Small intestine (tissue), 7 donors: ENCODE results near the gene SPRYD3. TPM values are rescaled to one million over a fixed set of nuclear protein-coding genes. Genes with fewer than 3 reads are reported as not detected.
"Not testable (repeated sequence)": the region's sequence is repeated elsewhere in the genome, so short reads cannot be mapped to it uniquely, and the experiment has no call there.

Experiments
- DNase-seq, 2 donors: peaks; one replicate each; pipeline versions ENCODE4 v3.0.0 to v3.0.0-alpha.2; 2013
- FAIRE-seq: peaks from 2 replicates; lab custom pipeline; 2012; peaks lifted over from hg19 to GRCh38; lab: Jason Lieb, UNC
- H3K27ac ChIP-seq, 3 donors: one replicate each; pipeline ENCODE4 v1.5.1; 2013; ENCODE audit warnings: low read length in 2 of 3, mild to moderate bottlenecking in 2 of 3, control low read depth in 1 of 3, inconsistent platforms in 1 of 3, low read depth in 1 of 3, moderate library complexity in 1 of 3
- H3K27me3 ChIP-seq, 3 donors: one replicate each; pipeline ENCODE4 v1.6.1; 2013; ENCODE audit warnings: low read length in 3 of 3, inconsistent platforms in 1 of 3; ENCODE audit not compliant: control insufficient read depth in 3 of 3, insufficient read depth in 3 of 3
- H3K36me3 ChIP-seq, 3 donors: one replicate each; pipeline ENCODE4 v1.6.1; 2013; ENCODE audit warnings: low read length in 3 of 3, inconsistent platforms in 1 of 3, low read depth in 1 of 3, mild to moderate bottlenecking in 1 of 3, moderate library complexity in 1 of 3; ENCODE audit not compliant: control insufficient read depth in 3 of 3, insufficient read depth in 2 of 3
- H3K4me1 ChIP-seq, 3 donors: one replicate each; pipeline ENCODE4 v1.6.1; 2013; ENCODE audit warnings: low read length in 2 of 3, inconsistent platforms in 1 of 3, low read depth in 1 of 3, mild to moderate bottlenecking in 1 of 3, moderate library complexity in 1 of 3; ENCODE audit not compliant: control insufficient read depth in 3 of 3, insufficient read depth in 2 of 3
- H3K4me3 ChIP-seq, 3 donors: one replicate each; pipeline ENCODE4 v1.5.1; 2013; ENCODE audit warnings: low read length in 3 of 3, control low read depth in 1 of 3, inconsistent platforms in 1 of 3, low read depth in 1 of 3, mild to moderate bottlenecking in 1 of 3, moderate library complexity in 1 of 3
- H3K9me3 ChIP-seq, 2 donors: one replicate each; pipeline ENCODE4 v1.6.1; 2013; ENCODE audit warnings: low read depth in 1 of 2, low read length in 1 of 2; ENCODE audit not compliant: control insufficient read depth in 2 of 2, insufficient read depth in 1 of 2
- WGBS, 3 donors: extraction: QIAGEN DNeasy Blood & Tissue Kit; methylation state at CpG; one replicate each; pipeline ENCODE4 v1.1.7; 2013; 5-methylcytosine and 5-hydroxymethylcytosine counted together
- polyA plus RNA-seq, 4 donors: library from polyadenylated mRNA; stranded (reverse) in 3 of 4; unstranded in 1 of 4; fragments of 200-250 nt in 3 of 4; fragments of 120-200 nt in 1 of 4; gene quantifications; one replicate each; pipeline versions ENCODE4 v1.2.1 to v1.2.3, GENCODE V29; 2013
- donor health status: healthy with polysubstance abuse.
- donor health status: control.
- donor health status: control.
- donor health status: Bipolar disorder and iron deficiency.
- donor health status: healthy.

The SPRYD3 gene
- polyA plus RNA-seq, 4 donors: 19.7 to 37.6 (median 22.9) TPM

DNA sequence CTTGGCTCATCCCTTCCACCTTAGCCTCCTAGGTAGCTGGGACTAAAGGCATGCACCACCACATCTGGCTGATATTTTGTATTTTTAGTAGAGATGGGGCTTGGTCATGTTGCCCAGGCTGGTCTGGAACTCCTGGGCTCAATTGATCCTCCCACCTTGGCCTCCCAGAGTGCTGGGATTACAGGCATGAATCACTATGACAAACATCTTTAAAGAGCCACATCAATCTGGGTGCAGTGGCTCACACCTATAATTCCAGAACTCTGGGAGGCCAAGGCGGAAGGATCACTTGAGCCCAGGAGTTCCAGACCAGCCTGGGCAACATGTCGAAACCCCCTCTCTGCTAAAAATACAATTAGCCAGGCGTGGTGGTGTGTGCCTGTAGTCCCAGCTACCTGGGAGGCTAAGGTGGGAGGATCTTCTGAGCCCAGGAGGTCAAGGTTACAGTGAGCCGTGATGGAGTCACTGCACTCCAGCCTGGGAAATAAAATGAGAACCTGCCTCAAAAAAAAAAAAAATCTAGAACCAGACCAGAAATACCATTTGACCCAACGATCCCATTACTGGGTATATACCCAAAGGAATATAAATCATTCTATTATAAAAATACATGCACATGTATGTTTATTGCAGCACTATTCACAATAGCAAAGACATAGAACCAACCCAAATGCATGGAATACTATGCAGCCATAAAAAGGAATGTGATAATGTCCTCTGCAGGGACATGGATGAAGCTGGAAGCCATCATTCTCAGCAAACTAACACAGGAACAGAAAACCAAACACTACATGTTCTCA is 15.8 kb upstream of the SPRYD3 start:
- H3K36me3 ChIP-seq, H3K9me3 ChIP-seq, H3K4me3 ChIP-seq, DNase-seq, FAIRE-seq: not testable (repeated sequence)
- WGBS, 3 donors: 79 to 91% (median 83%) methylated on average over 5 of the region's 5 CpGs
- Histone ChIP-seq H3K27me3 (peaks cover 0 to 14% (median 0%) of the 10 kb centered on the region in 3 donors), H3K4me1 (peaks cover 0 to 38% (median 10%) of the 10 kb centered on the region in 3 donors), H3K27ac (peak overlapping the region in 2 of 3 donors; percentile 8 to 28)

DNA sequence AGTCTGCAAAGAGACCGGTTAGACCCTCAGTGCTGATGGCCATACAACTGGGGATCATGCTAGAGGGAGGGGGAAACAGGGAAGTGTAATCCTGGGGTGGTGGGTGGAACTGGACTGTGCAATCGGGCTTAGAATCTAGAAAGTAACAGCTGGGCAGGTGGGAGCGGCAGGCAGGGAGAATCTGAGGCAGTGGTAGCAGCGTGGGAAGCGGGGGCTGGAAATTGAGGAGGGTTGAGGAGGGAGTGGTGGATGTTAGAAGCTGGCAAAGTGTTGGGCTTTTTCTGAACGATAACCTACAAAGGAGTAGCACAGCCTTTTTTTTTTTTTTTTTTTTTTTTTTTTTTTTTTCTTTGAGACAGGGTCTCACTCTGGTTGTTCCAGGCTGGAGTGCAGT is 15.2 kb upstream of the SPRYD3 start:
- peaks cover 0 to 38% (median 10%) of the 10 kb centered on the region in 3 donors for H3K4me1 ChIP-seq
- no peak for FAIRE-seq
- H3K36me3 ChIP-seq: no peaks in the 10 kb centered on the region
- no peak overlapping the region for H3K4me3 ChIP-seq
- no peak for DNase-seq
- peaks cover 0 to 14% (median 0%) of the 10 kb centered on the region in 3 donors for H3K27me3 ChIP-seq
- peak overlapping the region in 2 of 3 donors; percentile 55 to 69 for H3K27ac ChIP-seq
- H3K9me3 ChIP-seq: no peaks in the 10 kb centered on the region
- WGBS, 3 donors: 75 to 77% (median 77%) methylated on average over 6 of the region's 6 CpGs

DNA sequence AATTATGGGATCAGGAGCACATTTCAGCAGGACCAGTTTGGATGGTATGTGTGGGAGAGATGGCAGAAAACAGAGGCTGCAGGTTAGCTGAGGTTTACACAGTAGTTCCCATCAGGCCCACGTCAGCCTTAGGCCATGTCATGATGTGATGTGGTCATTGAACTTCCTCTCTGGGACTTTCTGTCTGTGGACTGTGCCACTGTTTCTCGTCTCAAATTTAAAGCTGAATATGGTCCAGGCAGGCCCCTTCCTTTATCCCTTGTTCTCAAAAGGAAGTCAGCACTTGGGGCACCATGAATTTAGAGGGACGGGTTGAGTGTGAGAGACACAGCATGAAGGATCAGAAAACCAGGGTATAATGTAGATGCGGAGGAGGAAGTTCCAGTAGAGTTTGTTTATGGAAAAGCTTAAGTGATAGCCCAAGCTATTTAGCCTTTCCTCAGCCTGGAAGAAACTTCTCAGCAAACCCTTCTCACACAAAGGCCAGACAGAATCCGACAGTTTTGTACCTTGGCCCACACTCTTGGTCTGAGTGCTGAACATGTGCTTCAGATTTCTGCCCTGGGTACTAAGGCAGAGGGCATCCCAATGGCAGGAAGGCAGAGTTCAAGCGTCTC is 14.7 kb upstream of the SPRYD3 start:
- no peak overlapping the region for H3K4me3 ChIP-seq
- H3K27me3 ChIP-seq: peaks cover 0 to 14% (median 0%) of the 10 kb centered on the region in 3 donors
- DNase-seq: no peak
- FAIRE-seq: no peak
- WGBS, 3 donors: 52 to 71% (median 71%) methylated on average over 6 of the region's 6 CpGs
- H3K36me3 ChIP-seq: no peaks in the 10 kb centered on the region
- H3K9me3 ChIP-seq: no peaks in the 10 kb centered on the region
- H3K27ac ChIP-seq: peak overlapping the region in 2 of 3 donors; percentile 55 to 69
- peaks cover 0 to 33% (median 8%) of the 10 kb centered on the region in 3 donors for H3K4me1 ChIP-seq

DNA sequence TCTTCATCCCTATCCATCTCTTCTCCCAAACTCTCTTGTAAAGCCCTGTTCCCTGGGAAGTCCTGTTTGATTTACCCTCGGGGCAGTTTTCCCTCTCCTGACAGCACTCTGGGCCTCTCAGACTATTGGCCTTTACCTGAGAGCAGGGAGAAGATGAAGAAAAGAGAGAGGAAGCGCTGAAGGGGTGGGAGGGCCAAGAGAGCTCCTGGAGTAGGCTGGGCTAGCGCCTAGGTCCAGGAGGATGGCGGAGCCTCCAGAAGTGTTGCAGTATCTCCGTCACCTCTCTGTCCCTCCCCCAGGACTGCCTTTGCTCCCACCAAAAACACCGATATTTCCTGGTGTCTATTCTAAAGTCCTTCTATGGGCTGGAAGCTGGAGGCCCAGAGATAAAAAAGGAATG is 12.6 kb upstream of the SPRYD3 start:
- H3K9me3 ChIP-seq: no peaks in the 10 kb centered on the region
- no peak overlapping the region for H3K27ac ChIP-seq
- FAIRE-seq (no peak), DNase-seq (no peak)
- H3K36me3 ChIP-seq: no peaks in the 10 kb centered on the region
- peaks cover 0 to 4% (median 0%) of the 10 kb centered on the region in 3 donors for H3K27me3 ChIP-seq
- no peak overlapping the region for H3K4me3 ChIP-seq
- 70 to 84% (median 77%) methylated on average over 6 of the region's 6 CpGs for WGBS, 3 donors
- peaks cover 0 to 14% (median 2%) of the 10 kb centered on the region in 3 donors for H3K4me1 ChIP-seq

DNA sequence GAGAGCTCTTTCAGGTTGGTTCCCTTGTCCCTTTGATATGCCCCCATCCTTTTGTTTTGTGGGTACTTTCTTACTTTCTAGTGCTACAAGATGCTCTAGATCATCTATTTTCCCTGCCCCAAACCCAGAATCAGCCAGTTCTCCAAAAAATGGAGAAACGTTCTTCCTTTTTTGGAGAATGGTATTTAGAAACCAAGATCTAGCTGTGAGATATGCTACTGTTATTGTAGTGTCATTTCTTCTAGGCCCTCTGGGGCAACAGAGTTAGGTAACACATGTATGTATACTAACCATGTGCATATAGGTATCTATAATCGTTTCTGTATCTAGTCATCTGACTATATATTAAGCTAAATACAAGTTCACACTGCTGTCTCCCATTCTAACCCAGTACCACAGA is 11.4 kb upstream of the SPRYD3 start:
- 52 to 68% (median 53%) methylated on average over 2 of the region's 2 CpGs for WGBS, 3 donors
- FAIRE-seq (no peak), DNase-seq (no peak)
- no peaks in the 10 kb centered on the region for H3K9me3 ChIP-seq
- H3K27ac ChIP-seq: no peak overlapping the region
- H3K36me3 ChIP-seq: no peaks in the 10 kb centered on the region
- H3K4me3 ChIP-seq: no peak overlapping the region
- no peaks in the 10 kb centered on the region for H3K27me3 ChIP-seq
- H3K4me1 ChIP-seq: peaks cover 0 to 5% (median 2%) of the 10 kb centered on the region in 3 donors

DNA sequence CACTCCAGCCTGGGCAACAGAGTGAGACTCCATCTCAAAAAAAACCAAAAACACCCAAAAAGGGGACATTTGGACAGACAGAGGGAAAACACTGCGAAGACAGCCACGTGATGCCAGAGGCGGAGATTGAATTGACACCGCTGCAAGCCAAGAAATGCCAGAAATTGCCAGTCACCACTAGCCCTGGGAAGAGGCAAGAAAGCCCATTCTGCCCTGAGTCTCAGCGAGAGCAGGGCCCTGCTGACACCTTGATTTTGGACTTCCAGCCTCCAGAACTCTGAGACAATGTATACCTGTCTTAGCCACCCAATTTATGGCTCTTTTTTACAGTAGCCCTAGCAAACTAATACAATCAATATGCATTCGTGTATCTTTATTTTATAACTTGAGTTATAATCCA is 10.9 kb upstream of the SPRYD3 start:
- Histone ChIP-seq H3K9me3 (no peaks in the 10 kb centered on the region), H3K4me3 (no peak overlapping the region), H3K27me3 (no peaks in the 10 kb centered on the region), H3K36me3 (no peaks in the 10 kb centered on the region), H3K4me1 (peaks cover 0 to 5% (median 2%) of the 10 kb centered on the region in 3 donors), H3K27ac (no peak overlapping the region)
- 93 to 94% (median 94%) methylated on average over 6 of the region's 6 CpGs for WGBS, 3 donors
- DNase-seq (no peak), FAIRE-seq (no peak)

DNA sequence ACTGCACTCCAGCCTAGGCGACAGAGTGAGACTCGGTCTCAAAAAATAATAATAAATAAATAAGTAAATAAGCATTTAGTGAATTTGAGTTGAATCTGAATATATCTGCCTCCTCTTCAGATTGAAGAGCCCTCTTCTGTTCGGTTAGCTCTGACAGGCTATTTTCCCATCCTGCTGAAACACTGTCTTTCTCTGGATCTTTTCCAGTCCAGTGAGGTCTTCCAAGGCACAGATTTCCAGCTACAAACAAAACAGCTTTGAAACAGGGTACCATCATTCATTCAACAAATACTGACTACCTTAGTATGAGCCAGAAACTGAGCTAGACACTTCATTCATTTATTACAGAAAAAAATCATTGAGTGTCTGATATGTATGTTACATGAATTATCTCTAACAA is 7.2 kb upstream of the SPRYD3 start:
- Histone ChIP-seq H3K4me1 (no peaks in the 10 kb centered on the region), H3K27me3 (no peaks in the 10 kb centered on the region), H3K9me3 (peaks cover 0 to 4% of the 10 kb centered on the region in 2 donors), H3K36me3 (no peaks in the 10 kb centered on the region), H3K27ac (no peak overlapping the region), H3K4me3 (no peak overlapping the region)
- 77 to 92% (median 82%) methylated on average over 3 of the region's 3 CpGs for WGBS, 3 donors
- no peak for FAIRE-seq
- no peak for DNase-seq

DNA sequence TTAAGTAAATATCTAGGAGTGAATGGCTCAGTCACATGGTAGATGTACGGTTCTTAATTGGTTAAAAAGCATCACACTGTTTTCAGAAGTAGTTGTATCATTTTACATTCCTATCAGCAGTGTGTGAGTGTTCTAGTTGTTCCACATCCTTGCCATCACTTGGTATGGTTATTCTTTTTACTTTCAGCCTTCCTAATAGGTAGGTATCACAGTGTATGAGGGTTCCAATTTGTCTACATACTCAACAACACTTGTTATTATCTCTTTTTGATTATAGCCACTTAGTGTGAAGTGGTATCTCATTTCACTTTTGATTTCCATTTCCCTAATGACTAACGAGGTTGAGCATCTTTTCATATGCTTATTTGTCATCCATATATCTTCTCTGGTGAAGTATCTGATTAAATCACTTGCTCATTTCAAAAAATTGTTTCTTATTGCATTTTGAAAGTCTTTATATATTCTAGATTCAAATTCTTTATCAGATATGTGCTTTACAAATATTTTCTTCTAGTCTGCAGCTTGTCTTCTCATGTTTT is 3.5 kb upstream of the SPRYD3 start:
- H3K9me3 ChIP-seq: peaks cover 0 to 4% of the 10 kb centered on the region in 2 donors
- WGBS, 3 donors: 28 to 54% (median 41%) methylated on average over 2 of the region's 2 CpGs
- H3K36me3 ChIP-seq: peaks cover 0 to 3% (median 0%) of the 10 kb centered on the region in 3 donors
- no peak overlapping the region for H3K27ac ChIP-seq
- no peaks in the 10 kb centered on the region for H3K27me3 ChIP-seq
- H3K4me3 ChIP-seq: no peak overlapping the region
- DNase-seq (no peak), FAIRE-seq (no peak)
- H3K4me1 ChIP-seq: peaks cover 0 to 5% (median 0%) of the 10 kb centered on the region in 3 donors
